Esophagus muscularis mucosa (tissue), 3 donors: Measurements from ENCODE around the gene P2RY11.
A peak's percentile ranks its signal among the peaks of the same experiment; 100 is the strongest.

ENCODE experiments used
- CTCF ChIP-seq, 3 experiments: fragments of 200-600 bp in 2 of 3; fragments of 450-650 bp in 1 of 3; sonication (generic) in 2 of 3; IDR thresholded peaks; one replicate each; pipeline ENCODE4 v1.5.1; 2017 to 2019; ENCODE audit warnings: antibody characterized with exemption in 3 of 3, mild to moderate bottlenecking in 2 of 3, moderate library complexity in 1 of 3
- POLR2AphosphoS5 ChIP-seq, 2 donors: sonication (generic); formaldehyde crosslinking; IDR thresholded peaks; one replicate each; pipeline ENCODE4 v1.6.1; 2017; ENCODE audit warnings: antibody characterized with exemption in 2 of 2

GRCh38 chr19:10085641-10086590 is 25.6 kb upstream of the P2RY11 start, which contains the start of gene SHFL:
- TF ChIP-seq POLR2AphosphoS5 (IDR thresholded peaks at IDR 0.05) (peak; percentile 44 to 60), CTCF (IDR thresholded peaks at IDR 0.05) (no peak)
